Neuronal stem cell (in vitro differentiated cells): ENCODE results near the gene JSRP1.

Experiments
- DNase-seq: peaks from one replicate; pipeline ENCODE4 v3.0.0-alpha.2; 2013; ENCODE audit warnings: low spot score
- H2AFZ ChIP-seq: one replicate; pipeline ENCODE4 v1.6.1; 2013; ENCODE audit warnings: mild to moderate bottlenecking, low read length, inconsistent platforms
- H2AK5ac ChIP-seq: 2 replicates; pipeline ENCODE4 v1.6.1; 2013; ENCODE audit warnings: low read depth, mild to moderate bottlenecking, inconsistent platforms, low read length, moderate library complexity, mixed read lengths
- H2BK120ac ChIP-seq: 2 replicates; pipeline ENCODE4 v1.6.1; 2013; ENCODE audit warnings: low read depth, mild to moderate bottlenecking, inconsistent platforms, low read length, moderate library complexity, mixed read lengths
- H2BK12ac ChIP-seq: one replicate; pipeline ENCODE4 v1.6.1; 2013; ENCODE audit warnings: low read length, inconsistent platforms
- H2BK15ac ChIP-seq: 2 replicates; pipeline ENCODE4 v1.6.1; 2013; ENCODE audit warnings: mild to moderate bottlenecking, low read length, inconsistent platforms, mixed read lengths
- H2BK5ac ChIP-seq: one replicate; pipeline ENCODE4 v1.6.1; 2013; ENCODE audit warnings: inconsistent platforms, mild to moderate bottlenecking, low read length, moderate library complexity
- H3K14ac ChIP-seq: one replicate; pipeline ENCODE4 v1.6.1; 2013; ENCODE audit warnings: low read length, inconsistent platforms
- H3K18ac ChIP-seq: 2 replicates; pipeline ENCODE4 v1.6.1; 2013; ENCODE audit warnings: low read length, inconsistent platforms
- H3K23ac ChIP-seq: 2 replicates; pipeline ENCODE4 v1.6.1; 2013; ENCODE audit warnings: low read depth, mild to moderate bottlenecking, mixed read lengths, low read length, inconsistent platforms; ENCODE audit not compliant: poor library complexity
- H3K27ac ChIP-seq: replicated peaks from 3 replicates; pipeline ENCODE4 v1.5.1; 2013; ENCODE audit warnings: low read length, inconsistent platforms
- H3K27me3 ChIP-seq, 3 experiments: 2 replicates each; pipeline ENCODE4 v1.6.1; 2013; ENCODE audit warnings: low read length in 3 of 3, mild to moderate bottlenecking in 2 of 3, inconsistent platforms in 1 of 3, low read depth in 1 of 3, mixed read lengths in 1 of 3, moderate library complexity in 1 of 3; ENCODE audit not compliant: control insufficient read depth in 3 of 3, insufficient read depth in 3 of 3
- H3K36me3 ChIP-seq, 2 donors: replicated peaks in 1 of 2; 2 replicates each; pipeline ENCODE4 v1.6.1; 2013; ENCODE audit warnings: low read length in 2 of 2; ENCODE audit not compliant: control insufficient read depth in 2 of 2, insufficient read depth in 2 of 2
- H3K4ac ChIP-seq: 2 replicates; pipeline ENCODE4 v1.6.1; 2013; ENCODE audit warnings: inconsistent platforms, mild to moderate bottlenecking, low read length, moderate library complexity
- H3K4me1 ChIP-seq, 2 donors: 1 replicate in 1 of 2; 2 replicates in 1 of 2; pipeline ENCODE4 v1.6.1; 2013; ENCODE audit warnings: low read length in 2 of 2, low read depth in 1 of 2; ENCODE audit not compliant: control insufficient read depth in 2 of 2, insufficient read depth in 1 of 2
- H3K4me2 ChIP-seq: one replicate; pipeline ENCODE4 v1.6.1; 2013; ENCODE audit warnings: mild to moderate bottlenecking, low read length, inconsistent platforms; ENCODE audit not compliant: insufficient read depth, poor library complexity, severe bottlenecking
- H3K4me3 ChIP-seq, 2 donors: 2 replicates each; pipeline ENCODE4 v1.5.1; 2013; ENCODE audit warnings: low read length in 2 of 2, mild to moderate bottlenecking in 2 of 2, inconsistent platforms in 1 of 2, moderate library complexity in 1 of 2
- H3K79me1 ChIP-seq: one replicate; pipeline ENCODE4 v1.6.1; 2013; ENCODE audit warnings: low read depth, mild to moderate bottlenecking, inconsistent platforms, low read length, moderate library complexity
- H3K9ac ChIP-seq: one replicate; pipeline ENCODE4 v1.6.1; 2013; ENCODE audit warnings: mild to moderate bottlenecking, low read depth, low read length, inconsistent platforms; ENCODE audit not compliant: poor library complexity
- H3K9me3 ChIP-seq, 2 donors: replicated peaks in 1 of 2; 2 replicates each; pipeline versions ENCODE3 to v1.6.1; 2013; ENCODE audit warnings: low read length in 2 of 2, mild to moderate bottlenecking in 2 of 2, inconsistent platforms in 1 of 2, low read depth in 1 of 2, mixed read lengths in 1 of 2, moderate library complexity in 1 of 2; ENCODE audit not compliant: control insufficient read depth in 2 of 2, insufficient read depth in 1 of 2
- H4K8ac ChIP-seq: one replicate; pipeline ENCODE4 v1.6.1; 2013; ENCODE audit warnings: low read depth, mild to moderate bottlenecking, inconsistent platforms, low read length, moderate library complexity
- H4K91ac ChIP-seq: one replicate; pipeline ENCODE4 v1.6.1; 2013; ENCODE audit warnings: low read length, low read depth, mild to moderate bottlenecking, inconsistent platforms; ENCODE audit not compliant: poor library complexity
- WGBS, 2 donors: extraction: QIAGEN DNeasy Blood & Tissue Kit; methylation state at CpG; one replicate each; pipeline ENCODE4 v1.1.7; 2013; ENCODE audit warnings: missing lambda C conversion rate in 2 of 2, mixed read lengths in 1 of 2; ENCODE audit not compliant: insufficient read length in 2 of 2, insufficient replicate concordance in 1 of 2; ENCODE audit errors: extremely low coverage in 2 of 2; 5-methylcytosine and 5-hydroxymethylcytosine counted together

JSRP1 gene

GRCh38 chr19:2271234-2272103, 15.3 kb upstream of the JSRP1 start:
- H3K79me1 ChIP-seq = peaks cover 27% of the 10 kb centered on the region
- H4K91ac ChIP-seq = no peak overlapping the region
- peak overlapping the region; percentile 48 for H4K8ac ChIP-seq
- peak overlapping the region; percentile 71 for H3K18ac ChIP-seq
- H3K23ac ChIP-seq = peak overlapping the region; percentile 95
- H3K9me3 ChIP-seq = no peaks in the 10 kb centered on the region
- no peak overlapping the region for H2BK15ac ChIP-seq
- peak overlapping the region; percentile 95 for H3K9ac ChIP-seq
- H2BK5ac ChIP-seq = peak overlapping the region; percentile 87
- H3K4ac ChIP-seq = no peak overlapping the region
- peak overlapping the region; percentile 56 for H3K14ac ChIP-seq
- H2AK5ac ChIP-seq = no peak overlapping the region
- WGBS, 2 donors = no CpG with 5 or more reads among the region's 43 CpGs
- no peak overlapping the region for H2AFZ ChIP-seq
- no peak for DNase-seq
- peaks cover 12 to 29% of the 10 kb centered on the region in 2 donors for H3K4me1 ChIP-seq
- no peaks in the 10 kb centered on the region for H3K27me3 ChIP-seq
- no peak overlapping the region for H2BK120ac ChIP-seq
- H2BK12ac ChIP-seq = no peak overlapping the region
- H3K4me2 ChIP-seq = peak overlapping the region; percentile 77
- H3K36me3 ChIP-seq = peaks cover 20 to 28% of the 10 kb centered on the region in 2 donors
- no peak overlapping the region for H3K27ac ChIP-seq
- peak overlapping the region; percentile 100 for H3K4me3 ChIP-seq

DNA sequence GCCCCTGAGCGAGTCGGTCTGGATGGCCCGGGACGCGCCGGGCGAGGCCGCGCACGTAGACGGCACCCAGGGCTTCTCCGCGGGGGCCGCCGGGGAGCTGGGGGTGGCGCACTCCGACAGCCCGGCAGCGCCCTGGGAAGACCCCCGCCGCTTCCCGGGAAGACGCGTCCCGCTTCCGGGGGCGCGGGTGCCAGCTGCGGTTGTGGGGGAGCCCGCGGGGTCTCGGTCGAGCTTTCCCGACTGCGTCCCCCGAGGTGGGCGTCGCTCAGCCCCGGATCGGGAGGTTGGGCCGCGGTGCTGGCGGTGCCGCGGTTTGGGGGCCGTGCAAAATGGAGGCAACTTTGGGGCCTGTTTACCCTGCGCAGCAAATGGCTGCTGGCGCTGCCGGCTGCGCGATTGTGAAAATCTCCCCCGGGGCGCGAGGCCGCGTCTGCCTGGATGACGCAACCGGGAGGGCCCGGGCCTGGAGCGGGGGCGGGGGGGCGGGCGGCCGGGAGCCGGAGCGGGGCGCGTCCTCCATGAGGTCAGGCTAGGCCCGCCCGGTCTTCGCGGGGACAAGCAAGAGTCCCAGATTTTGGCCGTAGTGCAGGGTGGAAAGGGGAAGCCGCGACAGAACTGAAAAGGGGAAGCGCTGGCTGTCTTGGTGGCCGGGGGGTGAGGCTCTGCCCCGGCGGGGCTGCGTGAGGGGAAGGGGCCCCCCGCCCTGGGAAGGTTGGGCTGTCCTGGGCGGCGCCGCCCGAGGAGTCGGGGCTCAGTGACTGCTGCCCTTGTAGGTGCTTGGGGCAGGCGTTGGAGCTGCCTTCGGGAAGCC, 14.4 kb upstream of the JSRP1 start:
- H3K27me3 ChIP-seq = no peaks in the 10 kb centered on the region
- no peak overlapping the region for H2BK15ac ChIP-seq
- H2BK5ac ChIP-seq = peak overlapping the region; percentile 87
- H3K18ac ChIP-seq = peak overlapping the region; percentile 98
- peaks cover 19 to 28% of the 10 kb centered on the region in 2 donors for H3K36me3 ChIP-seq
- H2AFZ ChIP-seq = no peak overlapping the region
- H3K79me1 ChIP-seq = peaks cover 23% of the 10 kb centered on the region
- H2BK120ac ChIP-seq = no peak overlapping the region
- peak overlapping the region; percentile 77 for H3K4me2 ChIP-seq
- DNase-seq = no peak
- H3K9me3 ChIP-seq = no peaks in the 10 kb centered on the region
- H3K4ac ChIP-seq = peak overlapping the region; percentile 53
- H3K4me3 ChIP-seq = peak overlapping the region; percentile 100
- H3K27ac ChIP-seq = peak overlapping the region; percentile 43
- no CpG with 5 or more reads among the region's 88 CpGs for WGBS, 2 donors
- no peak overlapping the region for H2BK12ac ChIP-seq
- H4K8ac ChIP-seq = no peak overlapping the region
- H3K4me1 ChIP-seq = peaks cover 12 to 30% of the 10 kb centered on the region in 2 donors
- peak overlapping the region; percentile 100 for H3K14ac ChIP-seq
- H3K9ac ChIP-seq = peak overlapping the region; percentile 99
- H2AK5ac ChIP-seq = peak overlapping the region; percentile 90
- peak overlapping the region; percentile 100 for H3K23ac ChIP-seq
- H4K91ac ChIP-seq = no peak overlapping the region

GRCh38 chr19:2270157-2270422, 13.9 kb upstream of the JSRP1 start:
- Histone ChIP-seq H4K91ac (no peak overlapping the region), H3K4me2 (peak overlapping the region; percentile 77), H3K9me3 (no peaks in the 10 kb centered on the region), H4K8ac (no peak overlapping the region), H3K18ac (peak overlapping the region; percentile 98), H3K4me3 (peak overlapping the region; percentile 100), H3K23ac (peak overlapping the region; percentile 100), H3K79me1 (peaks cover 19% of the 10 kb centered on the region), H2AFZ (no peak overlapping the region), H3K27ac (no peak overlapping the region), H3K27me3 (no peaks in the 10 kb centered on the region), H3K4me1 (peaks cover 11 to 25% of the 10 kb centered on the region in 2 donors), H3K4ac (peak overlapping the region; percentile 66), H2BK5ac (peak overlapping the region; percentile 87), H3K14ac (peak overlapping the region; percentile 100), H2BK15ac (no peak overlapping the region), H3K9ac (peak overlapping the region; percentile 99), H2AK5ac (peak overlapping the region; percentile 90), H2BK120ac (no peak overlapping the region), H2BK12ac (no peak overlapping the region), H3K36me3 (peaks cover 15 to 28% of the 10 kb centered on the region in 2 donors)
- WGBS, 2 donors = no CpG with 5 or more reads among the region's 30 CpGs
- DNase-seq = no peak
